ENCODE measurements around the gene SPTBN5. TPM values are rescaled to one million over a fixed set of nuclear protein-coding genes. Genes with fewer than 3 reads are reported as not detected.

The SPTBN5 gene
- 1 to 10 TPM in 3 of 4 donors, under 1 TPM in 1; 0.40 to 2.5 (median 1.8) TPM for total RNA-seq

DNA sequence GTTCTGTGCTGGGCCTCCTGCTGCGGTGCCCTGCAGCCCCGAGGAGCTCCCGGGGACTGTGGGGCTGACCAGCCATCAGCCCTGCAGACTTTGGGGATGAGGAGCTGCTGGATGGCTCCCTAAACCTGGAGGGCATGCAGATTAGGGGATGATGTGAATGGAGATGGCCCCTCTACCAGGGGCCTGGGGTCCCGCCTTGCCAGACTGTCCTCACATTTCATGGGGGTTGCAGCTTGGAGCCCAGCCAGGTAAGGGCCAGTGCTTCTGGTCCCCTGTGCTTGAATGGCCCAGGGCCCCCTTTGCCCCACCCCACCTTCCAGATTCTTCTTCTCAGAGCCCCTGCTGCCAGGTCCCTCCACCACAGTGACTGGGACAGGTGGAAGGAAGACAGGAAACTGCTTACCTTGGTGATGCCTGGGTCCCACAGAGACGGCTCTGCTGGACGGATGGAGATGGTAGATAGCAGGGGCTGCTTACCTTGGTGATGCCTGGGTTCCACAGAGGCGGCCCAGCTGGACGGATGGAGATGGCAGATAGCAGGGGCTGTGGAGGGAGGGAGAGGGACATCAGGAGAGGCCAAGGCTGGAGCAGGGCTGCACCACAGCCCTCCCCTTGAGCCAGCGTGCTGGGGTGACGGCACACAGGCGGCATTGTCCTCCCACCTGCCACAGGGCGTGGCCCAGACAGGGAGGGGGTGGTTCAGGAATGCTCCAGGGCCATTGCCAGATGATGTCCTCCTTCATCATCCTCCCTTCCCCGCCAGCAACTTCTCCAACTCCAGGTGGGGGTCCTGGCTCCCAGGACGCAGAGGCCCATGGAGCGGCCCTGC lies at the start of gene SPTBN5:
Gene SPTBN5, minus strand, starts transcription at position 632 of the 829 bp plus-strand sequence. Its CDS starts 556 bp downstream, at position 76.
- intact Hi-C loops (cut with DNase I), result no loop called here
- peak within 1 kb of the TSS in 1 of 3 donors; percentile 20 for H3K4me3 ChIP-seq (replicated peaks in 1 of 3)
- DNase-seq, result no peak

DNA sequence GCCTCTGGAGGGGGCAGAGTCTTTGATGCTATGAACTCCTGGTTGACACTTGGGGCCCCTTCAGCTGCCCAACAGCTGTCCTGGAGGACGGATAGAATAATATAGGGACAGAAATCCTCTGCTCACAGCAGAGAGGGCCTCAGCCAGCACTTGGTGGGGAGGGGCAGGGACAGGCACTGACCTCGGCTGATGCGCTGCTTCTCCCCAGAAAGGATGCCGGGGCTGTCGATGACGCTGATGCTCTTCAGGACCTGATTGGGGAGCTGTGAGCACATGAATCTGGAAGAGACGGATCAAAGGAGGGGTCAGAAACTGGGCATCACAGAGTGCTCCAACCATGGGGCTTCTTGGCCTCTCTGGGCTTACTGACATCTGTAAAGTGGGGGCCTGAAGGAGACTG lies 49.0 kb upstream of the SPTBN5 start:
- Histone ChIP-seq H3K36me3 (peaks cover 0 to 5% of the 10 kb centered on the region in 2 donors), H3K9me3 (no peaks in the 10 kb centered on the region), H3K4me3 (replicated peaks in 1 of 3) (no peak overlapping the region), H3K27ac (peak overlapping the region in 2 of 3 donors; percentile 18 to 22), H3K4me1 (peaks cover 5 to 23% of the 10 kb centered on the region in 2 donors), H3K27me3 (no peaks in the 10 kb centered on the region)
- DNase-seq, result no peak
- intact Hi-C loops (cut with DNase I), result no loop called here
- WGBS, 2 donors, result 75 to 87% methylated on average over 7 of the region's 7 CpGs
- TF ChIP-seq CTCF (IDR thresholded peaks at IDR 0.05) (no peak), POLR2A (IDR thresholded peaks at IDR 0.05) (no peak)

More for the DNA sequence above, at the start of gene SPTBN5:
- Histone ChIP-seq H3K27me3 (no peaks in the 10 kb centered on the region), H3K27ac (peak within 1 kb of the TSS; percentile 78 to 82 (median 80)), H3K9me3 (no peaks in the 10 kb centered on the region), H3K36me3 (peaks cover 0 to 4% of the 10 kb centered on the region in 2 donors), H3K4me1 (peaks cover 38 to 53% of the 10 kb centered on the region in 2 donors)
- TF ChIP-seq CTCF (IDR thresholded peaks at IDR 0.05), result no peak
- TF ChIP-seq POLR2A (IDR thresholded peaks at IDR 0.05), result no peak
- WGBS, 2 donors, result 91 to 97% methylated on average over 9 to 13 of the region's 15 CpGs

- Histone ChIP-seq H3K9me3 (no peaks in the 10 kb centered on the region), H3K4me3 (replicated peaks in 1 of 3) (no peak overlapping the region), H3K36me3 (peaks cover 0 to 5% of the 10 kb centered on the region in 2 donors), H3K4me1 (peaks cover 5 to 20% of the 10 kb centered on the region in 2 donors), H3K27me3 (no peaks in the 10 kb centered on the region), H3K27ac (no peak overlapping the region)
- TF ChIP-seq CTCF (IDR thresholded peaks at IDR 0.05), result no peak
- no peak for TF ChIP-seq POLR2A (IDR thresholded peaks at IDR 0.05)
- WGBS, 2 donors, result 84 to 86% methylated on average over 22 of the region's 22 CpGs
- DNase-seq, result no peak
- intact Hi-C loops (cut with DNase I), result no loop called here
Measured at GRCh38 chr15:41941644-41942415, 48.0 kb upstream of the SPTBN5 start.

- no peak overlapping the region for H3K27ac ChIP-seq
- H3K4me3 ChIP-seq (replicated peaks in 1 of 3), result no peak overlapping the region
- H3K36me3 ChIP-seq, result peaks cover 0 to 5% of the 10 kb centered on the region in 2 donors
- no peaks in the 10 kb centered on the region for H3K9me3 ChIP-seq
- no peak for DNase-seq
- no peak for TF ChIP-seq POLR2A (IDR thresholded peaks at IDR 0.05)
- TF ChIP-seq CTCF (IDR thresholded peaks at IDR 0.05), result no peak
- no peaks in the 10 kb centered on the region for H3K27me3 ChIP-seq
- 87 to 90% methylated on average over 13 of the region's 13 CpGs for WGBS, 2 donors
- peaks cover 5 to 21% of the 10 kb centered on the region in 2 donors for H3K4me1 ChIP-seq
- intact Hi-C loops (cut with DNase I), result no loop called here
Measured at GRCh38 chr15:41940441-41940857, 46.6 kb upstream of the SPTBN5 start.
